T follicular helper cell (primary cell): ENCODE data around the gene LIN52.

Experiments
- DNase-seq: peaks from one replicate; pipeline ENCODE4 v3.0.0-alpha.2; 2020; ENCODE audit warnings: low read depth
- total RNA-seq, 2 experiments: gene quantifications; one replicate each; lab custom pipeline; 2026; lab: John Stamatoyannopoulos, UW

LIN52 gene
- 20.5 to 26.9 reads per million in 2 experiments for total RNA-seq

GRCh38 chr14:74084277-74085046 lies at the start of gene LIN52, which contains the start of gene ALDH6A1:
TSS of gene LIN52 (plus strand) at chr14:74084956. CDS start at chr14:74084975, 19 bp downstream.
TSS of gene ALDH6A1 (minus strand) at chr14:74084453. CDS start at chr14:74084394, 59 bp downstream.
- DNase-seq, result peak; percentile 100

- no peak for DNase-seq
Measured at GRCh38 chr14:74035556-74035955, 49.2 kb upstream of the LIN52 start.

- DNase-seq, result no peak
Measured at GRCh38 chr14:74038020-74038859, 46.5 kb upstream of the LIN52 start.

DNA sequence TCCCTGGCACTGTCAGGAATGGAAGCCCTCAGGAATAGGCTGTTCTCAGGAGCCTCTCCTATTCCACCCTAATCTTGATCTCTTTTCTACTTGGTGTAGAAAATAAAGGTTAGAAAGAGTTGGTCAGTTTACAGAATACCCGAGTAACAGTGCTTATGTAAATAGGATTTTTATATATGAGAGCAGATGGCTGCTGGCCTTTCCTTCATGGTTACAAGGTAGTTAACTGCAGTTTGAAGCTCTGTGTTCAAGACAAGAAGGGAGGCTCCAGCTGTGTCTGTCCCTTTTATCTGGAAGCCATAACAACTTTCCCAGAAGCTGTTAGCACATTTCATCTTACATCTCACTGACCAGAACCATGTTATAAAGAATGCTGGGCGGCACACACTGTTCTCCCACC lies 42.5 kb upstream of the LIN52 start:
- DNase-seq, result no peak

GRCh38 chr14:74045522-74045921 lies 39.2 kb upstream of the LIN52 start:
- DNase-seq, result no peak

DNA sequence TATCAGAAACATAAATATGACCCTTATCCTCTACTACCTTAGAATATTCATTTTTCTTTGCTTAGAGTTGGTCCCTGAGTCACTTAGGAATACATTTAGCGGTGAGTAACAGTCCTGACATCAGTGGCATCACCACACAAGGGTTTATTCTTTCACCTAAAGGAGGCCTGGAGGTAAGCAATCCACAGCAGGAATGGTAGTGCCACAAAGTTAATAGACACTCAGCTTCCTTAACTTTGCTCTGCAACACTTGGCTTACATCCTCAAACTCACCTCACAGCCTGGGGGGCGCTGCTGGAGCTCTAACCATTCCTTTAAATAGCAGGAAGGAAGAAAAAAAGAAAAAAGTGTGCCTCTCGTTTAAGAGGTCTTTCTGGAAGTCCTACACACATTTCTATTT lies 36.5 kb upstream of the LIN52 start:
- no peak for DNase-seq

- no peak for DNase-seq
Measured at GRCh38 chr14:74049876-74050495, 34.8 kb upstream of the LIN52 start.

DNA sequence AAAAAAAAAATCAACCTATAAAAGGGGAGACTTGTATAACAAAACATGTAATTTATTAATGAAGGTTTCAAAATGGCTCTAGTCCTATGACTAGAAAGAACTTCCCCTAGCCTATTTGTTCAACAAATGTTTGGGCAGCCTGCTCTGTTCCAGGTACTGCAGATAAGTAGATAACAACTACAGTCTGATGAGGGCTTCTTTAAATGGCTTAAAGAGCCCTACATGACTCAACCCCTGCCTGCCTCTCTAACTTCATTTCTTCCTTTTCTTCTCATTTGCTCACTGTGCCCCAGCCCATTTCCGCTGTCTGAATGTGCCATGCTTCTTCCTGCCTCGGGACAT lies 22.0 kb upstream of the LIN52 start:
- no peak for DNase-seq

GRCh38 chr14:74064426-74064825 lies 20.3 kb upstream of the LIN52 start:
- DNase-seq, result no peak

- no peak for DNase-seq
Measured at GRCh38 chr14:74064883-74065282, 19.9 kb upstream of the LIN52 start.

GRCh38 chr14:74065746-74066575 lies 18.8 kb upstream of the LIN52 start:
- DNase-seq, result no peak

DNA sequence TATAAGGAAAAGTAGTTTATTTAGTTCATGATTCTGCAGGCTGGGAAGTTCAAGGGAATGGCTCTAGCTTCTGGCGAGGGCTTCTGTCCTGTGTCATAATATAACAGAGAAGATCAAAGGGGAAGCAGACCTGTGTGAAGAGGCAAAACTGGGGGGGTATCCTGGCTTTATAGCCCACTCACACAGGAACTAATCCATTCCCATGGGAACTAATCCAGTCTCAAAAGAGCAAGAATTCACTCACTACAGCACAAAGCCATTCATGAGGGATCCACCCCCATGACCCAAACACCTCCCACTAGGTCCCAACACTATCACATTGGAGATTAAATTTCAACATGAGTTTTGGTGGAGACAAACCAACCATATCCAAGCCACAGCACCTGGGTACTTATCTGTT lies 7.4 kb upstream of the LIN52 start:
- no peak for DNase-seq

GRCh38 chr14:74080820-74081460 lies 3.8 kb upstream of the LIN52 start:
- no peak for DNase-seq

DNA sequence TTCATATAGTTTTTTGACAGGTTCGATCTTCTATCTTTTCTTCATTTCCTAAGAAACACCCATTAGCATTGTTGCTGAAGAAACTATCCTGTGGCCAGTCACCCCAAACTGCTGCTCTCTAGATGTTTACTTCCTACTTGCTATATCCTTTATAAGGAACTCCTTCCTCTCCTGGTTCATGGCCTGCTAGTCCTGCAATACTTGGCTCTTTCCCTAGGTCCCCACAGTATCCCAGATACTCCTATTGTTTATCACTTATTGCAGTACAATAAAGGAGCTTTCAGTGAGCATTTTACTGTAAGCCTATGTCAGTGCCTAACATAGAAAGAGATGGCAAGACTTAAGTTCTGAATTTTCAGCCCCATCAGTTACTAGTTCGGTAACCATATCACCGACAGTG lies 3.3 kb upstream of the LIN52 start:
- no peak for DNase-seq

GRCh38 chr14:74083161-74083560 lies 1.6 kb upstream of the LIN52 start:
- no peak for DNase-seq

- no peak for DNase-seq
Measured at GRCh38 chr14:74083784-74084276, 926 bp upstream of the LIN52 start.

DNA sequence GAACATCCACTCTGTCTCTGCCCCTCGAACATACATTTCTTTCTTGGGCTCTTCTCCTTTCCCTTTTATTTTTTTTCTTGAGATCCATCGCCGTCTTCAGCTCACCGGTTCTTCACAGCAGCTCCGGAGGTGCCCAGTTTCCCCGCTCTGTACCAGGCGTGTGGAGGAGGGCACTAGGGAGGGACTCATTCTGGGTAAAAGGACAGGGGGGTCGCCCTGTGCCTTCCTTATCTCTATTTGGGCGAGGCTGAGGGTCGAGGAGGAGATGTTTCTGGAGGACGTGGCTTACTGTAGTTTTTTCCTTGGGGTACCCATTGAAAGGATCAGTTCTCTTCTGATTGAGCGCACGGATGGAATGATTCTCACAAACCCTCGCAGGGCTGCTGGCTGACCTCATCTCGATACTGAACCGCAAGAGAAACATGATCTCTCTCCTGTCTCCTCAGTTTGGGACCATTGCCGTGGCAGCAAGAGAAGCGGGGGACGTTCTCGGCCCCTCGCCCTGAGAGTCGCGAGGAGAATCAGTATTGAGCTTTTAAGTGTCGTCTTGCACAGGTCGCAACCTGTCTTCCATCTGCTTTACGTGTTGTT lies 386 bp downstream of the LIN52 start:
- DNase-seq, result no peak

DNA sequence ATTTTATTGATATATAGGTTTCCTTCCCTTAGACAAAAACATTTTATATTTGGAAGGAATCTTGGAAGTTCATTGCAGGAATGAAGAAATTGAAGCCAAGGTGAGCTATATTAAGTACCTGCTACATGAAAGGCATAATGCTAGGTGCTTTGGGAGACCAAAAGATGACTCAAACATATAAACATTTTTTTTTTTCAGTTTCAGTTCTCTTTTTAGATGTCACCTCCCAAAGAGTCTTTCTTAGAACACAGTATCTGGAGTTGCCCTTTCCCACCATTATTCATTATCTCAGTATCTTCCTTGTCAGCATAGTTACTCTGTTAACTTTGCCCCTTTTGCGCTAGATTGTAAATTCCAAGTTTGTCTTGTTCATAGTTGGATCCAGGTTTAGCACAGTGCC lies 1.1 kb downstream of the LIN52 start:
- no peak for DNase-seq

DNA sequence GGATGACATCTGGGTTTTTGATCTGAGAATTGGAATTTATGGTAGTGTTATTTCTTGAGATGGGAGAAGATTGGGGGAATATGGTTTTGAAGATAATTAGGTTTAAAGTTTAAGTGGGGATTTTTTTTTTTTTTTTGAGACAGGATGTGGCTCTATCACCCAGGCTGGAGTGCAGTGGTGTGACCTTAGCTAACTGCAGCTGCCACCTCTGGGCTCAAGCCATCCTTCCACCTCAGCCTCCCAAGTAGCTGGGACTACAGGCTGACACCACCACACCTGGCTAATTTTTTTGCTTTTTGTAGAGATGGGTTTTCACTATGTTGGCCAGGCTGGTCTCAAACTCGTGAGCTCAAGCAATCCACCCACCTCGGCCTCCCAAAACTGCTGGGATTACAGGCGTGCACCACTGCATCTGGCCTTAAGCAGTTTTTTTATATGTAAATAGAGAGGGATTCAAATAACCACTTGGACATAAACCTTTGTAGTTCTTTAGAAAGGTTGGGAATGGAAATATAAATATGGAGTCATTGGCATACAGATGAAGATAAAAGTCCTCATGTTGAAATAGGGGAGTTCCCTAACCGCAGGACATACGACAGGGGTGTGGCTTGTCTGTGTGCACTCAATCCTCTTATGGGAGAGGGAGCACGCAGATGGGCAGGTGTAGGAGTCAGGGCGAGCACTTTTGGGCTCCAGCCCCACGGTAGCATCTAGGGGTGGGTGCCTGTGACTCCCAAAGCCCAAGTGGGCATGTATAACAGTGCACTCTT lies 4.7 kb downstream of the LIN52 start:
- DNase-seq, result no peak

DNA sequence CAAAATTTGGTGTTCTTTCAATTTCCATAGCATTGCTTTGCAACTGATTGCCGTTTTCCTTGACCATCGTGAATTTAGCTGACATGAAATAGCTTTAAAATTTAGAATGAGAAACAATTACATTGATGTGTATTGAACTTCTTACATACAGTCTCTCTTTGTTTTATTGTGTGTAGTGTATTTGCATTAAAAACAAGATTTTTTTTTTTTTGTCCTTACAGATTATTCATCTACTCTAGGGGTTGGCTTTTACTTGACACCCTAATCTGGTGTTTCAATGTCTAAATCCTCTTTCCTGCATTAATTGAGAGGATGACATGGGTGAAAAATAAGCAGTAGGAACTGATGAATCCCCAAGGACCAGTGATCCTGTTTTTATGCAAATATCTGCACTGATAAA lies 20.6 kb downstream of the LIN52 start:
- DNase-seq, result no peak
